HFF-Myc (cell line): ENCODE results near the gene ELOVL6.
"Not testable (repeated sequence)": the region's sequence is repeated elsewhere in the genome, so short reads cannot be mapped to it uniquely, and the experiment has no call there.

ENCODE experiments used
- DNase-seq: peaks from one replicate; pipeline ENCODE4 v3.0.0-alpha.2; 2011; ENCODE audit warnings: low read depth; ENCODE audit errors: extremely low read depth
- H3K4me3 ChIP-seq: replicated peaks from 2 replicates; pipeline ENCODE4 v1.5.1; 2011; ENCODE audit warnings: low read depth, mild to moderate bottlenecking, control low read depth, low read length
- CTCF ChIP-seq: IDR thresholded peaks from 2 replicates; pipeline ENCODE4 v1.5.1; 2012; ENCODE audit warnings: mild to moderate bottlenecking, low read depth, low read length, control low read depth; ENCODE audit errors: missing control alignments

The ELOVL6 gene

GRCh38 chr4:110196871-110197528 lies 1.4 kb downstream of the ELOVL6 start:
- TF ChIP-seq CTCF = no peak
- peak overlapping the region; percentile 88 for H3K4me3 ChIP-seq
- DNase-seq = no peak

- H3K4me3 ChIP-seq = peak overlapping the region; percentile 88
- DNase-seq = peak; percentile 20
- no peak for TF ChIP-seq CTCF
These were observed 2.1 kb downstream of the ELOVL6 start for GRCh38 chr4:110196206-110196870.

- peak overlapping the region; percentile 88 for H3K4me3 ChIP-seq
- no peak for TF ChIP-seq CTCF
- DNase-seq = no peak
These were observed 2.7 kb downstream of the ELOVL6 start for GRCh38 chr4:110195561-110196205.

GRCh38 chr4:110193822-110194761 lies 4.3 kb downstream of the ELOVL6 start:
- H3K4me3 ChIP-seq = no peak overlapping the region
- TF ChIP-seq CTCF = no peak
- DNase-seq = peak; percentile 90

GRCh38 chr4:110193287-110193686 lies 5.1 kb downstream of the ELOVL6 start:
- not testable (repeated sequence) for DNase-seq, H3K4me3 ChIP-seq

GRCh38 chr4:110190249-110190648 lies 8.2 kb downstream of the ELOVL6 start:
- TF ChIP-seq CTCF = no peak
- H3K4me3 ChIP-seq = no peak overlapping the region
- DNase-seq = no peak
